ENCODE results near the gene NAB1.
"Not testable (repeated sequence)": the region's sequence is repeated elsewhere in the genome, so short reads cannot be mapped to it uniquely, and the experiment has no call there.

The NAB1 gene

DNA sequence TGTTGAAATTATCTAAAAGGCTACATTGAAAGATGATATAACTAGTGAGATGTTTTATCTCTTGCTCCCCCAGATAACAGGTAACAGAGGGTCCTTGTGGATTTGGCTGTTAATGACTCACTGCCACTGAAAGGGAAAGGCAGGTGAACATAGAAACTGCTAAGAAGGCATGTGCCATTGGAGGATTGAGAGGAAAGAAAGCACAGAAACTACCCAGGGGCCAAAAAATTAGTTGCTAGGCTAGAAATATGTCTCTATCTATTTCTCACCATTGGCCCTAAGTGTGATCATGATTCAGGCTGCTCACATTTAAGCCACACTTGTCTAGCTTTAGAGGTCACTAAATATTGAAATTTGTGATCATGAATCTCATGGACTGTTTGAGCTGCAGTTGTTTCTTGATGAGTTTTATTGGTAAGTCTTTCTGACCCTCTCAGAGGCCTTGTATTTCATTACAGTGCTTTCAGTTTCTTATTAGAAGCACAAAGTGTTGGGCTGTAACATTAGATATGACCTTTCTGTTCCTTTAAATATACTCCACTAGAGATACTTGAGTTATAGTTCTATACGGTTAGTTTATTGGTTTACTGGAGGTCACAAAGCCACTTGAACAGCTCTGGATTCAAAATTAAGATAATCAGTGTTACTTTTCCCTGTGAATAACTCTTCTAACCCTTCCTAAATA, 26.2 kb downstream of the NAB1 start:
- DNase-seq = no peak

DNA sequence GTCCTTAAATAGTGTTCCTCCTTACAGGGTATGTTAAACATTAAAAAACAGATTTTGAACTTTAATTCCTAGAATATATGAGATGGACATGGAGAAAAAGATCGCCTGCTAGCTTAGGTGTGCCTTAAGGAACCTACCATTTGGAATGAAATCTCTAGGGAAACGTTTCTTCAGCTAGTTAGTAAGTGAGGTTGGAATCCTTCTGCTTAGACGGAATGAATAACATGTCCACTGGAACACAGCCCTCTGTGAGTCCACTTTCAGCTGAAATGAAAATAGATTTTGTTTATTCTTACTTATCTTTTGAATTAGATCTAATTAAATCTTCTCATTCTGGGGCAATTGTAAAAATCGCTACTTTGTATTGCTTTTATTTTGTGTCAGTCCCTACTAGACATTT, 28.4 kb downstream of the NAB1 start:
- DNase-seq = no peak

DNA sequence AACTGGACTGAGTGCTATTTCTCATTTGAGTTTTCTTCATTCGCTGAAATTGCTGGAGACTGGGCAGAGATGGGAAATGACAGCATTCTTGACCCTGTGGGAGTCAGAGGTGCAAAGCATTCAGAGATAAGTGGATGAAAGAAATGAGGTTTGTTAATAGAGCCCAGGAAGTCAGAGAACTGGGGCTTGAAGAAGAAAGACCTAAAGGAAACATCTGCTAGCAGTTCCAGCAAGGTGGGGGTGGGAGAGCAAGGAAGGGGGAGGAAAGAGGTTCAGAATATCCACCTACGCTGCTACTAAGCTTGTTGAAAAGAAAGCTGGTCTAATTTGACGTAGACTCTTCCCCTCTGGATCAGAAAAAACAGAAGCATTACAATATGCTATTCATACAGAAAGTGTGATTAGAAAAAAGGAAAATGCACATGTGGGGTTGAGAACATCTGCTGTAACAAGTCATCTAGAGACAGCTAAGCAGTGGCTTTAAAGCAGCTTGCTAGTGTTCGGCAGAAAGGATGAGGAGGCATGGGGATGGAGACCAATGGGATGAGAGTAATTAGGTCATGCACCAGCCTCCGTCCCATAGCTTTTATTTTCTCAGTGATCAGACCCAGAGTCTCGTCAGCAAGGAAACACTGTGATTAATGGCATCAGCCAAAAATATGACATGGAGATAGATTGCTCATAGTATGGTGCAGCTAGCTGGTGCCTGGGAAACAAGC, 29.7 kb downstream of the NAB1 start:
- no peak for DNase-seq

DNA sequence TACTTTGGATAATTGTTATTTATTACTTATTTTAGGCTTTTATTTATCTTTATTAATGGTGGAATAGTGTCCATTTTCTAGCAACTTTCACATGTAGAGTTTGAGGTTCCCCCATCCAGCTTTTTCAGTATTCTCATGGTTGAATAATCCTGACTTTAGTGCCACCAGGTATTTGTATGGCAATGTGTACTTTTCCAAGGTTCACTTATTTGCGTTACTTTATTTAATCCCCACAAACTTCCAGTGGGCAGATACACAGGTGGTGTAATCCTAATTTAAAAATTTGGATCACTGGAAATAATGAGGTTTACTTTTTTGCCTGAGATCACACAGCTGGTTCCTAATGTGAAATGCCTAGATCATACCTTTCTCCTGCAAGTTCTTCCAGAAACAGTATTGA, 30.5 kb downstream of the NAB1 start:
- DNase-seq = no peak

DNA sequence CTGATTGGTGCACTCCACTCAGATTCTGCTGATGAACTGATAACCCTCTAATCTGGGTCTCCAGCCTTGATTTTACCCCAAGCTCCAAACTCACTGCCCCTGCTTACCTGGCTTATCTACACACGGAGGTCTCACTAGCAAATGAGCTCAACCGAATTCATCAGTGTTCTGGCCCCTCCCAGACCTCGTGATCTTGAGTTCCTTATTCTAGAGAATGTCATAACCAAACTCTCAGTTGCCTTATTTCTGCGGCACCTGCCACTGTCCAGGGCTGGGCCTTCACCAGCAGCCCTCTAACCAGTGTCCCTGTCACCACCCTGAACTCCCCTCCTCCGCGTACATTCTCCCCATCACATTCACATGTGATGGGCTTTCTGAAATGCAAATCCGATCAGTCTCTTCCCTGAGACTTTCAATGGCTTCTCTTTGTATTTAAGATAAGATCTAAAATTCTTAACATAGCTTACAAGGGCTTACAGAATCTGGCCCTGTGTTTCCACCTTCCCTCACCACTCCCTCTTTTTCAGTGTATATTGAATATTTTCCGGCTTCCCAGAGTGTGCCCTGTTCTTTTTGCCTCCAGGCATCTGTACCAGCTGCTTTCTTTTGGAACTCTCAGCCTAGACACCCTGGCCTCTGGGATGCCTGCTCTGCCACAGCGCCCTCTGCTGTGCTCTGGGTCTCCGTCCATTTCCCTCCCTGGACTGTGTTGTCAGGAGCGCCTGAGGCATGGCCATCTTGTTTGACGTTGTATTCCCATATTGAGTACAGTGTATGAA, 31.1 kb downstream of the NAB1 start:
- peak; percentile 16 to 50 (median 22) for DNase-seq

DNA sequence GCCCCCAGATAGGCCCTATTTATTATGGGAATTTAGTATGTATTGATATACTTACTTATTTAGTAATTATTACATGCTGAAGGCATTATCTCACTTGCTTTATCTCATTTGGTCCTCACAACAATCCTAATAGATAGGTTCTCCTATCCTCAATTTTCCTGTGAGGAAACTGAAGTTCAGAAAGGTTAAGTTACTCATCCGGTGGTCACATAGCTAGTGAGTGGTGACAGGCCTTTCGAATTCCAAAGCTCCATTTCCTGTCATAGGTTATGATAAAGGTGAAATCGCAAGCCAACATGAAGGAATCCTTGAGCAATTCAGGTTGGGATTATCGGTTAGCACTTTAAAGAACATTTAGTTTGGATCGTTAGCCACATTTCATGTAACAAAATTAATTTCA, 33.3 kb downstream of the NAB1 start:
- no peak for DNase-seq

DNA sequence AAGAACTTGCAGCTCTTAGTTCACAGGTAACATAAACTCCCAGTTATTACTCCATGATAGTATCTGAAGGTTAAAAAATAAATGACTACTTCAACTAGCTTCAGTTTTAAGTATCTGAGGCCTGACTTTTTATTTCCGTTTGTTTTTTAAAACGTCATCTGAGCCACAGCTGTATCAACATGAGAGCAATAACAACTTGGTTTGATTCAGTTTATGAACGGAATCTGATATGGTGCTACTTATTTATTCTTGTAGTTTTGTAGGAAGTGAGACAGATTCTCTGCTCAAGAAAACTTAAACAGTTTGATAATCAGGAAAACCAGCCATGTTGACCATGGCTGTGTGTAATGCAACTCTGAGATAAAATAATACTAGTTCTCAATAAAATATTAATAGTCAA, 34.9 kb downstream of the NAB1 start:
- no peak for DNase-seq

DNA sequence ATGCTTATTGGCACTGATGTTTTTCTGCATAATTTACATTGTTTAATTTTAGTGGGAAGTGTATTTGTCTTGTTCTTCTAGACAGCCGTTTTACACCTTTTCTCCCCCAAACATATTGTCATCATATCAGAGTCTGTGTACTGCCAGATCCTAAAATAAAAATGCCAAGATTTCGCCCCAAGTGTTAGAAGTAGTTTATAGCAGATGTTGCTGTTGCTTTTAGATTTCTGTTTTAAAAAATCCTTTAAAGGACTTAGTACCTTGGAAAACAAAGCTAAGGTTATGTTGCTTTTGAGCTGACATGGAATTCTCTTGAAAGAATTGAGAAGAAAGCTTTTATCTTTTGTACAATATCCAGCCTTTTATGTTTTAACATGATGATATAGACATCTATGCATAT, 36.0 kb downstream of the NAB1 start:
- DNase-seq = no peak

DNA sequence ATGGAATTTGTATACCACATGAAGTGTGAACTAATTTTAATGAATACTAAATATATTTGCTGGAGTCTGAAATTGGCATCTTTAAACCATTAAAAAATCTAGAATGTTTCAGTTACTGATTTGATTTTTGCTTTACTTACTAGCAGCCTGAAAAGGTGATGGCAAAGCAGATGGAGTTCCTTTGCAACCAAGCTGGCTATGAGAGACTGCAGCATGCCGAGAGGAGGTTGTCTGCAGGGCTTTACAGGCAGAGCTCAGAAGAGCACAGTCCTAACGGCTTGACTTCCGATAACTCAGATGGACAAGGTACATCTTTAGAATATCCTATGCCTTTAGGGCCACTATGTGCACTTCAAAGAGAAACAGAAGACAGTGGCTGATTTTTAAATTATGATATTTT, 36.5 kb downstream of the NAB1 start:
- no peak for DNase-seq

DNA sequence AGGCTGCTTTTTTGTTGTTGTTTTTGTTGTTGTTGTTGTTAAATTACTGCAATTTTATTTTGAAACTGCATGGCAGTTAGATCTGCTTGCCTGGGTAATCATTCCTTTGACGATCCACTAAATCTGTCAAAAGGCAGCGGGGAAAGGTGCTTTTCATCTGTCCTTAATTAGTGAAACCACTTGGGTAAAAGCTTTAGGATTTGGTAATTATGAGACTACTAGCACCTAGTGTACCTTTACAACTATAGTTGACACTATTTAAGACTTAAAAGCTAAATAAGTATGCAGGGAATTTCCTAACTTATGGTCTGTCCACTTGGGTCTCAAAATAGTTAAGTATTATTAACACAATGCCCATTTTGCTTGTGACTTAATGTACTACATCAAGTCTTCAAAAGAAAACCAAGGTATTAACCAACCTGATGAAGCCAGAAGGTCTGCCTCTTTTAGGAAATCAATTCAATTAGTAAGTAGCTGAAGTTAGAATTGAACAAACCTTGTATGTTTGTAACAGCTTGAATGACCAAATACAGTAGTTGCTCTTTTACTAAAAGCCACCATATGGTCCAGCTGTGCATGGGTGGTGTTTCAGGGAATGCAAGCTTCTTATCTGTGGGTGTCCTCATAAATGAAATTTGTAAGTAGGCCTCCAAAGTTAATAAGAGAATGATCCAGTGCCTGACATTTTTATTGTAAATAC, 44.8 kb downstream of the NAB1 start:
- no peak for DNase-seq

DNA sequence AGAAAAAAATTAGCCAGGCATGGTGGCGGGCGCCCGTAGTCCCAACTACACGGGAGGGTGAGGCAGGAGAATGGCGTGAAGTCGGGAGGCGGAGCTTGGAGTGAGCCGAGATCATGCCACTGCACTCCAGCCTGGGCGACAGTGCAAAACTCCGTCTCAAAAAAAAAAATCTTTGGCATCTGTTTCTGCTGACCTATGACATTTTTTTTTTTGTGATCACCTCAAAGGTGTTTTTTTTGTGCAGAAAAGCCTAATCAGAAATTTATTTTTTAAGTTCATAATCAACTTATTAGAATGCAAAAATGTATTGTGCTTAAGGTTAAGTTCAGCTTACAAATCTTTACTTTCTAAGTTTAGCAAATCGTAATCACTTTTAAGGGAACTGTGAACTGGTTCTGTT, 45.6 kb downstream of the NAB1 start:
- DNase-seq = no peak

DNA sequence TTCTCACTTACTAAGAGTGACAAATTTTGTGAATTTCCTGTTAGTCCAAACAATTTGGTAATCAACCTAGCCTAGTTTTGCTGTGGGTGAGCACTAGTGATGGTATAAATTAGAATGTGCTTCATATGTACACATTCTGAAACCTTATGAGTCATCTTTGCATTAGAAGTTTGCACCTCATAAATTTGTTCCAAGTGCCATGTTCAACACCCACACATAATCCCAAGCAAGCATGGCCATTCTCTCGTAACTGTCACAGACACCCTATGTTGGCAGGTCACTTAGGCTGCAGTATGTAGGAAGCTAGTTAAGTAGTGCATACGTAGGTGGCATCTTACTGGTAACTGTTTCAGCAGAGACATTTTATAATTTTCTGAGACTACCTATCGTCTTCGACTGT, 46.9 kb downstream of the NAB1 start:
- DNase-seq = no peak

DNA sequence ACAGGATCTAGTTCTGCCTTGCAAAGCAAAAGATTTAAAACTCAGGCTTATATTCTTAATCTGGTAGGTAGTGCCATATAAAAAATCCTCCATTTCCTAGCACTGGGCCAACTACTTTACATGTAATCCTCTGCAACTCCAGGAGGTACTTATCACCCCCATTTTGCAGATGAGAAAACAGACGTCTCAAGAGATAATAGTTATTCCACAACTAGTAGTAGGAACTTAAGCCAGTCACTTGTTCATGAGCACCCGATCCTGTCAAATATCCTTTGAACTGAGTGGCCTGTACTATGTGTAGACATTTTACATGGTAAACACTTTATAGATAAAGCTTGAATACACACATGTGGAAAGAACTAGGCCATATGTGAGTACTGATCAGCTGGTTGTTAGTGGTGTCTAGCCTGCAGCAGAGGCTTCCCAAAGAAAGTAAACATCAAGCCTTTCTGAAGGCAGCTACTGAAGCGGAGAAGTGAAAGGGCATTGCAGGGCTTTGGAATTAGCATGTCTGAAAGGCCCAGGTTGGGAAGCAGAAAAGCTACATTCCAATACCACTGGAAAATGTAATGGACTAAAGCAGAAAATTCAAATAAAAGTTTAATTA, 48.0 kb downstream of the NAB1 start:
- no peak for DNase-seq

DNA sequence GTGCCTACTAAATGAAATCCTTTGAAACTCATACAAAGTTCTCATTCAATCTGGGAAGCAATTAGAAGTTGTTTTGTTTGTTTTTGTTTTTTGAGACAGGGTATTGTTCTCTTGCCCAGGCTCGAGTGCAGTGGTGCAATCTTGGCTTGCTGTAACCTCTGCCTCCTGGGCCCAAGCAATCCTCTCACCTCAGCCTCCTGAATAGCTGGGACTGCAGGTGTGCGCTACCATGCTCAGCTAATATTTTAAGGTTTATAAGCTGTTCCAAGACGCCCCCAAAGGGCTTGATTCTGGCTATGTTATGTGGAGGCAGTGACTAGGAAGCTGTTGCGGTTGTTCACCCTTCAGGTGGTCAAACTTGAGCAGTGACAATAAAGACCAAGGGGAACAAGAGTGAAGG, 48.5 kb downstream of the NAB1 start:
- no peak for DNase-seq

DNA sequence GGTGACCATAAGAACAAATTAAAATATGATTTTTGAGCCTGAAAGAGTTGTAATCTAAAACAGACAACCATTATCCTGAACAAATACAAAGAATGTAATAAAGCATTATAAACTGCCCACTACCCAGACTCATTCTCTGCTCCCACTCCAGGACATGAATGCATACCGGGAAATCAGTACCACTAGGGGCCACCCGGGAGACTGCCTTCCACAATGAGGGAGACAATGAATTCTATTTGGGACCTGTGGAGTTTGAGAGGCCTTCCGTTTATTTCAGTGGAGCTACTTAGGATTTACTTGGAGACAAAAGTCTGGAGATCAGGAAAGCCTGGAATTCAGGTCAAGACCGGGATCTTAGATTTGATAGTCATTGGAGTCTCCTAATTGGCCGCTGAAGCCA, 50.0 kb downstream of the NAB1 start:
- DNase-seq = no peak

DNA sequence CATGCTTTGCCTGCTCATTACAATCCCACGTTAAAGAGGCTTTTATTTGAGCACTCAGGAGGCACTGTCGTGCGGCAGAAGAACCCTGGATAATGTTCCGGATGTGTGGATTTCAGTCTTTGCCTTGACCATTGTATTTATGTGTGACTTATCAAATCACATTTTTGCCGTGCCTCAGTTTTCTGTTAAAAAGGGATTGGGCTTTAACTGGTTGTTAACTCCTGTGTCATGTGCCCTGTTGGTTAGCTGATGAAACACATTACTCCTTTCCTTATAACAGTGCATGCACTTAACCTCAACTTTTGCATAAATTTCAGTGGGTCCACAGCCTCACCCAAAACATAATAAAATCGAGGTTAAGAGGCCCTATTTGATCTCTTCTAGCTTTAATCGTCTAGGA, 52.7 kb downstream of the NAB1 start:
- DNase-seq = no peak

DNA sequence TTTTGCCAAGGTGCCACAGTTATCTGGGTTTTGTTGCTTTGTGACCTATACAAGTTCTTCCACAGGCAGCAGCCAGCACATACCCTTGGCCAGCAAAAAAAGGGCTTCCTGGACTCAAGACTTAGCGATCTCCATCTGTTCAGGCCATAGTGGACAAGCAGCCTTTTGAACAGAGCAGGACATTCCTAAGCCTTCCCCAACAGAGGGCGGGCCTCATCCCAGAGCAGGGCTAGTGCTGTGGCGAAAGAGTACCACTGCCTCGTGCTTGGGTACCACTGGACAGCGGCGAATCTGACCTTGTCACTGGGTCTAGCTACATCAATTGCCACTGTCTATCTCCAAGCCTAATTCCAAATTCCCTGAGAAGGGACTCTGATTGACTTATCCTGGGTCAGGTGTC, 56.4 kb downstream of the NAB1 start:
- no peak for DNase-seq

DNA sequence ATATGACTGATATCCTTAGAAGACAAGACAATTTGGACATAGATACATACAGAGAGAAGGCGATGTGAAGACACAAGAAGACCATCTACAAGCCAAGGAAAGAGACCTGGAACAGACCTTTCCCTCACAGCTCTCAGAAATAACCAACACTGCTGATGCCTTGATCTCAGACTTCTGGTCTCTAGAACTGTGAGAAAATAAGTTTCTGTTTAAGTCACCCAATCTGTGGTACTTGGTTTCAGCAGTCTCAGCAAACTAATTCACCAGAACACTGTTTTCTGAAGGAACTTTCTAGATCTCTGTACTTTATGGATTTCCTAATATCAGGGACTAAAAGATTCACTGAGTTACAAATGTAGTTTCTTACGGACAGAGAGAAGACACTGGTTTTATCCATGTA, 58.8 kb downstream of the NAB1 start:
- no peak for DNase-seq

DNA sequence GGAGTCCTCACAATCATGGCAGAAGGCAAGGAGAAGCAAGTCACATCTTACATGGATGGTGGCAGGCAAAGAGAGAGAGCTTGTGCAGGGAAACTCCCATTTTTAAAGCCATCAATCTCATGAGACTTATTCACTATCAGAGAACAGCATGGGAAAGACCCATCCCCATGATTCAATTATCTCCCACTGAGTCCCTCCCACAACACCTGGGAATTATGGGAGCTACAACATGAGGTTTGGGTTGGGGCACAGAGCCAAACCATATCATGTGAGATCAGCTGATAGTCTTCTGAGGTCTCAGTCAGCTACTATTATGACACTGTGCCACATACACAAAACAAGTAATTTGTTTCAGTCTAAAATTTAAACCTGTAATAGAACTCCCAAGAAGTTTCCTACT, 59.8 kb downstream of the NAB1 start:
- DNase-seq = not testable (repeated sequence)

DNA sequence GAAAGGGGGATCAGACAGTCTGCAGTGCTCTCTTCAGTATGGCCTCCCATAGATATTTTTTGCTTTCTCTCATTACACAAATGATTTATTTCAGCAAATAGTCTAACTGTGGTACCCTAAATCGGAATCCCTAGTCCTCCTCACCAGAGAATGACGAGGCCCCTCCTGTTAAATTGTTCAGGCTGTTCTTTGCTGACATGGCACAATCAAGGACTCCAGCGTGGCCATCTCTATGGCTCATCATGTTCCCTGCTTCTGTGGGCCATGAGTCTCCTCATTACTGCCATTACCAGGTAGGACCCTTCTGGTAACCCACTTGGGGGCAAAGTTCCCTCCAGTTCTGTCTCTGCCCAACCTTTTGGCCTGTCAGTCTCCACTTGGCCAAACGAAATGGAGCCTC, 62.2 kb downstream of the NAB1 start:
- DNase-seq = no peak

DNA sequence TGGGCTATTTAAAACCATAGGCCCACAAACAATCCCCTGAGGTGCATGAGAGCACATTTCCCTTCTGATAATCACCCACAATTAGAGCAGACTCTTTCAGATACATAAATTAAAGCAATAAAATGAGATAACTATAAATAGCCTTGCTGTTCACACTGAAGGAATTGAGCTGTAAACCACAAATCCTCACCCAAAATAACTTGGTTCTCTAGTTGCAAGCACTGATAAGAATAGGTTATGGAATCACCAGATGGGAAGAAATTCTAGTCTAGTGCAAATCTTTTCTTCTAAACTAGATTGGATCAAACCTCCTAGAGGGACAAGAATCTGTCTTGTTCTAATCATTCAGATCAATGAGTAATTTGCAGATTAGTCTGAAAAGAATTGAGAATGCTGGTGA, 64.6 kb downstream of the NAB1 start:
- no peak for DNase-seq

DNA sequence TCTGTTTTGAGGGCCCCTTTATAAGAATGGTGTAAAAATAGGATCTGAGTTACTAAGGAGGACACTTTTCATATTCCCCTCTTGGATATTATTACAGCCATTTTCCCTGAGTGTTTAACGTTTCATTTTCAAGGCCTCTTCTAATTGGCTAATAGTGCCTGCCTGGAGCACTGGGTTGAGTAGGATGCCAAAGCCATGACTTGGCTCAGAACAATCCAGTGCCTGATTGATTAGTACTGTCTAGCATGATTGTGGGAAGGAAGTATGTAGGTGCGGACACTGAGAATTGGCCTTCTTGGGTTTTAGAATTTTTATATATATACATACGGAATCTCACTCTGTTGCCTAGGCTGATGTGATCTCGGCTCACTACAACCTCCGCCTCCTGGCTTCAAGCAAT, 66.1 kb downstream of the NAB1 start:
- no peak for DNase-seq

DNA sequence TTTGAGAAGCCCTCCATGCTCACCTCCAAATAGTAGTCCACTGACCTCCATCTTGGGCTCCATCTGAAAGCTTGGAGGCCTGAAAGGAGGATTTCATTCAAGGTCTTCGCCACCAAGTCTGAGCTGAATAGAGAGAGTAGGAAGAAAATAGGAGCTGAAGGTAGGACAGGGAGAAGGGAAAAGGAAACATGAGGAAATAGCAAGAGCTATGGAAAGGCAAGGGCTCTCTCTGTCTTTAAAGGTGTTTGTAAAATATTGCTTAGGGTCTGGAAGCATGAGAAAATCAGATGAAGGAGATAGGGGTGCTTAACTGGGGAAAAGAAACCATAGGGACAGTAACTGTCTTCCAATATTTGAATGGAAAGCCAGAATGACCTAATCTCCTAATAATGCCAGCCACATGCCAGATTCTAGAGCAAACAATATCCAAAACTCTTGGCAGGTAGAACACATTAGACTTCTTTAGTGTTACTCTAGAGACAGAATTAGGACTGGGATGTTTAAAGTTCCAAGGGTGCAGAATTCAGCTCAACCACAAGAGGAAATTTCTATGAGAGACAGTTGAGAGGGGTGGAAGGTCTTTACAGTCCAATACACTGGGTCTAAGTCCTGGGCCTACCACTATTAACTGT, 67.4 kb downstream of the NAB1 start:
- DNase-seq = no peak

All from stimulated activated naive CD4-positive, alpha-beta T cell (primary cell).